G401 (cell line): Measurements from ENCODE around the gene ULK1. TPM values are rescaled to one million over a fixed set of nuclear protein-coding genes. Genes with fewer than 3 reads are reported as not detected.
A peak's percentile ranks its signal among the peaks of the same experiment; 100 is the strongest.
"Not testable (repeated sequence)": the region's sequence is repeated elsewhere in the genome, so short reads cannot be mapped to it uniquely, and the experiment has no call there.

Source experiments
- DNase-seq: peaks from one replicate; pipeline ENCODE4 v3.0.0-alpha.2; 2015; ENCODE audit warnings: low spot score
- in situ Hi-C: cut with HindIII; loops from 2 replicates; pipeline ENCODE4 v1.10.0; 2016; ENCODE audit warnings: low sequenced_read_pairs, mixed read lengths
- total RNA-seq: library from RNA; depleted of rRNA; stranded (reverse); fragments of >200 nt; shearing (Covaris generic); gene quantifications from 2 replicates; pipeline ENCODE4 v1.2.3, GENCODE V29; 2014; rRNA removed

ULK1 gene
- total RNA-seq, 1 experiment from 2014 or later = 11.1 TPM

GRCh38 chr12:131950182-131950913, 55.9 kb downstream of the ULK1 start:
- in situ Hi-C loops = no loop called here
- DNase-seq = no peak

DNA sequence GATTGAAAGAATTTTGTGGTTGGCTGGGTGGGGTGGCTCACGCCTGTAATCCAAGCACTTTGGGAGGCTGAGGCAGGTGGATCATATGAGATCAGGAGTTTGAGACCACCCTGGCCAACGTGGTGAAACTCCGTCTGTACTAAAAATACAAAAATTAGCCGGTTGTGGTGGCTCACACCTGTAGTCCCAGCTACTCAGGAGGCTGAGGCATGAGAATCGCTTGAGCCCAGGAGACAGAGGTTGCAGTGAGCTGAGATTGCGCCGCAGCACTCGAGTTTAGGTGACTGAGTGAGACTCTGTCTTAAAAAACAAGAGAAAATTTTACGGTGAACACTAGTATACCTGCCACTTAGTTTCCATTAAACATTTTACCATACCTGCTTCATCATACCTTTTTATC, 59.4 kb downstream of the ULK1 start:
- DNase-seq, in situ Hi-C loops: not testable (repeated sequence)

GRCh38 chr12:131954460-131954859, 60.0 kb downstream of the ULK1 start:
- DNase-seq, in situ Hi-C loops: not testable (repeated sequence)

DNA sequence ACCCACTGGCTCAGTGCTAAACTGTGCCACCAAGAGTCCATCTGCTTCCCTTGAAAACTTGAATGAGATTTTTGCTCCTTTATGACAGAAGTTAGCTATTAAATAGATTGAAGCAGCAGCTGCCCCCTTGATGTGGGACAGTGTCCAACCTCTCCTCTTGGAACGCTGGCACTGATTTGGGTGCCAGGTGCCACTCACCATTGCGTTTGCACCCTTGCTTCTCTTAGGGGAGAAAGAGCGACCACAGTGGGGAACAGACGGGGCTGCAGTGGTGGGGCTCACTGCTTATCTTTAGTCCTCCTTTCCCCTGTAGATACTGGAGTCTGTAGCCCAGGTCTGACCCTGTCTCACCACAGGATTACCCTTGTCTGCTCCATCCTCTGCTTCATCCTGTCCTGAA, 64.7 kb downstream of the ULK1 start:
- in situ Hi-C loops = no loop called here
- peak; percentile 37 for DNase-seq

DNA sequence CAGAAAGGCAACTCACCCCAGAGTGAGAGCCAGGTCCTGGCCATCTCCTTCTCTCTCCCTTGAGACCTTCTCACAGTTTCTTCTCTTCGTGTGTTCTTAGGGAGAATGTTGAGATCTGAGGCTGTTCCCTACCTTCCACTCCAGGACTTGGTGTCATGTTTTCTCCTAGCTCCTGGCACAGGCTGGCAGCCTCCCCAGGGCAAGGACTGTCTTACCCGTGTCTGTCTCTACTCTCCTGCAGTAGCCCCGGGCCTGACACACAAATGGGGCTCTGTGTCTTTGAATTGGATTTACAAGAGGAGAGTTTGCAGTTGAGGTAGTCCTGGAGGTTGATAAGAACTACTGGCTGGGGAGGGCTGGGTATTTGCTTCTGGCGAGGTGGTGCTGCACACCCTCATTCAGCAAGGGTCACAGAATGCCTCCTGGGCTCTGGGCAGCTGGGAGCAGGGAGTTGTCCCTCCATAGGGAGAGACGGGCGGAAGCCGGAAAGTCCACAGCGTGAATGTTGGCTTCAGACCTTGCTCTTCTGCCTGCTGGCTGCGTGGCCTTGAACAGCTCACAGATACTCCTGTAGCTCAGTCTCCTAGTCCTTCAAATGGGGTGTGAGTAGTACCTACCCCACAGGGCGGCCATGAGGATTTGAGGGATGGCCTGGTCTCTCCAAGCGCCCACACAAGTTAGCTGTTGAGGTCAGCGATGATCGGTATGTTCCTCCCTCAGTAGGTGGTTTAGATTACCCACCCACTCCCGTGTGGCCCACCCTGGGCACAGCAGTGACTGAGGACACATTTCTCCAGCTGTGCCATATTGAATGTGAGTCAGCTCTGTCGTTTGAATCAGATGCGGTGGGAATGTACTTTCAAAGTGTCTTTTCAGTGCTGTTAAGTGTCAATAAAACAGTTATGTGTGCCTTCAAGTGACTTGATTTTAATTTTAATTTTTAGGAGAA, 65.5 kb downstream of the ULK1 start:
- in situ Hi-C loops = no loop called here
- DNase-seq = no peak

GRCh38 chr12:131960590-131961325, 66.3 kb downstream of the ULK1 start:
- DNase-seq, in situ Hi-C loops: not testable (repeated sequence)

DNA sequence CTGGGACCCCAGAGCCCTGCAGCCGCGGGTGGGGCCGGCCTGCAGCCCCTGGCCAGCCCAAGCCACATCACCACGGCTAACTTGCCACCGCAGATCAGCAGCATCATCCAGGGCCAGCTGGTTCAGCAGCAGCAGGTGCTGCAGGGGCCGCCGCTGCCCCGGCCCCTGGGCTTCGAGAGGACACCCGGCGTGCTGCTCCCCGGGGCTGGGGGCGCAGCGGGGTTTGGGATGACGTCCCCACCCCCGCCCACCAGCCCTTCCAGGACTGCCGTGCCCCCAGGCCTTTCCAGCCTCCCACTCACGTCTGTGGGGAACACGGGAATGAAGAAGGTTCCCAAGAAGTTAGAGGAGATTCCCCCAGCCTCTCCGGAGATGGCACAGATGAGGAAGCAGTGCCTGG, 66.9 kb downstream of the ULK1 start:
- DNase-seq, in situ Hi-C loops: not testable (repeated sequence)

- no peak for DNase-seq
- in situ Hi-C loops = no loop called here
Measured at GRCh38 chr12:131962069-131962468, 67.6 kb downstream of the ULK1 start.

GRCh38 chr12:131963381-131963780, 69.0 kb downstream of the ULK1 start:
- DNase-seq = peak; percentile 65
- in situ Hi-C loops = no loop called here

DNA sequence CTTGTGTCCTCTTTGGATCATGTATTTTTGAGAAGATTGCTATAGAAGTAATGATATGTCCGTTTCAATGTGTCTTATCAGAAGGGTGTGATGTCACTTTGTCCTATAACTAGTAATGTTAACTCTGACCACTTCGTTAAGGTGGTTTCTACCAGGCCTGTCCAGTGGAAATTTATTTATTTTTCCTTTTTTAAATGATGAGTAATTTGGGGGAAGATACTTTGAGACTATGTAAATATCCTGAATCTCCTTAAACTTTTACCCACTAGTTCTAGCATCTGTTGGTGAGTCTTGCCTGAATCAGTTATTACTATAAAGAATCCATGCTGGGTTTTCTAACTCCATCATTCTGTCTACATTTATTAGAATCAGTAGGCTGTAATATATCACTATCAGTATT, 70.7 kb downstream of the ULK1 start:
- in situ Hi-C loops = no loop called here
- no peak for DNase-seq

DNA sequence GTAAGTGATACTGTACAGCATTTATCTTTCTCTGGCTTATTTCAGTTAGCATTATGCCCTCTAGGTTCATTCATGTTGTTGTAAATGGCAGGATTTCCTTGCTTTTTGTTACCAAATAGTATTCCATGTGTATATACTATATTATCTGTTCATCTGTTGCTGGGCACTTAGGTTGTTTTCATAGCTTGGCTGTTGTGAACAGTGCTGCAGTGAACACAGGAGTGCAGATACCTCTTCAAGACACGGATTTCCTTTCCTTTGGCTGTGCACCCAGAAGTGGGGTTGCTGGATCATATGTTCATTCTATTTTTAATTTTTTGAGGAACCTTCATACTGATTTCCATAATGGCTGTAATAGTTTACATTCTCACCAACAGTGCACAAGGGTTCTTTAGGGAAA, 76.8 kb downstream of the ULK1 start:
- in situ Hi-C loops = no loop called here
- DNase-seq = no peak

Other genes starting within 250 kb of the ULK1 start
- gene SFSWAP, start 183.5 kb upstream of the ULK1 start, total RNA-seq = 21.4 and 23.7 TPM in 2 replicates
- gene MMP17, start 66.2 kb upstream of the ULK1 start, total RNA-seq = 2.0 and 3.4 TPM in 2 replicates
- 44.6 and 61.3 TPM in 2 replicates for gene PUS1, start 34.7 kb downstream of the ULK1 start, total RNA-seq
- 5.2 and 5.5 TPM in 2 replicates for gene EP400, start 55.3 kb downstream of the ULK1 start, total RNA-seq
- 24.9 and 28.9 TPM in 2 replicates for gene DDX51, start 249.7 kb downstream of the ULK1 start, total RNA-seq
- gene NOC4L, start 249.8 kb downstream of the ULK1 start, total RNA-seq = 40.0 and 44.1 TPM in 2 replicates